Measurements from ENCODE around the gene UGCG. TPM values are rescaled to one million over a fixed set of nuclear protein-coding genes. Genes with fewer than 3 reads are reported as not detected.

Gene UGCG
- total and polyA plus RNA-seq, 10 of the 15 experiments (the other 5 are each of a cell fraction or from before 2014, with no cell fraction given), result 21.7 to 96.6 (median 48.9) TPM

- TF ChIP-seq, protein P1, sequence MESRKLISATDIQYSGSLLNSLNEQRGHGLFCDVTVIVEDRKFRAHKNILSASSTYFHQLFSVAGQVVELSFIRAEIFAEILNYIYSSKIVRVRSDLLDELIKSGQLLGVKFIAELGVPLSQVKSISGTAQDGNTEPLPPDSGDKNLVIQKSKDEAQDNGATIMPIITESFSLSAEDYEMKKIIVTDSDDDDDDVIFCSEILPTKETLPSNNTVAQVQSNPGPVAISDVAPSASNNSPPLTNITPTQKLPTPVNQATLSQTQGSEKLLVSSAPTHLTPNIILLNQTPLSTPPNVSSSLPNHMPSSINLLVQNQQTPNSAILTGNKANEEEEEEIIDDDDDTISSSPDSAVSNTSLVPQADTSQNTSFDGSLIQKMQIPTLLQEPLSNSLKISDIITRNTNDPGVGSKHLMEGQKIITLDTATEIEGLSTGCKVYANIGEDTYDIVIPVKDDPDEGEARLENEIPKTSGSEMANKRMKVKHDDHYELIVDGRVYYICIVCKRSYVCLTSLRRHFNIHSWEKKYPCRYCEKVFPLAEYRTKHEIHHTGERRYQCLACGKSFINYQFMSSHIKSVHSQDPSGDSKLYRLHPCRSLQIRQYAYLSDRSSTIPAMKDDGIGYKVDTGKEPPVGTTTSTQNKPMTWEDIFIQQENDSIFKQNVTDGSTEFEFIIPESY (IDR thresholded peaks at IDR 0.05), result 0 out of 2 replicates have a peak, but pooled peaks have one; percentile 11
- TF ChIP-seq DPF2 (IDR thresholded peaks at IDR 0.05) (0 out of 2 replicates have a peak, but pooled peaks have one; percentile 66), JUNB (IDR thresholded peaks at IDR 0.05) (peak; percentile 89), MTA2 (IDR thresholded peaks at IDR 0.05; ENCODE audit: low read depth) (peak; percentile 90), MLLT1 (IDR thresholded peaks at IDR 0.05) (peak; percentile 67; the same call in 1 of the 2 replicates), ATF3 (IDR thresholded peaks at IDR 0.05; ENCODE audit: borderline replicate concordance, extremely low read depth, low read depth, low read length) (no peak), IKZF2 (IDR thresholded peaks at IDR 0.05) (peak; percentile 66 to 81), NR2F1 (conservative IDR thresholded peaks at IDR 0.05) (0 out of 2 replicates have a peak, but pooled peaks have one; percentile 25), BMI1 (IDR thresholded peaks at IDR 0.05; ENCODE audit: borderline replicate concordance) (no peak), NBN (IDR thresholded peaks at IDR 0.05) (peak; percentile 39; the same call in 1 of the 2 replicates), IKZF1 (conservative IDR thresholded peaks at IDR 0.05) (0 out of 2 replicates have a peak, but pooled peaks have one; percentile 44), CEBPB (IDR thresholded peaks at IDR 0.05; ENCODE audit: borderline replicate concordance in 1 of 2, low read depth in 2 of 2, low read length in 2 of 2) (peak in 1 of 2 experiments; percentile 62; a peak in 1 of 4 replicates), BHLHE40 (IDR thresholded peaks at IDR 0.05; ENCODE audit: borderline replicate concordance in 1 of 2, low read depth in 2 of 2, low read length in 1 of 2) (0 out of 4 replicates have a peak, but pooled peaks of 1 of the 2 experiments have one; percentile 22), ZBED1 (IDR thresholded peaks at IDR 0.05; ENCODE audit: borderline replicate concordance) (0 out of 2 replicates have a peak, but pooled peaks have one; percentile 26), RUNX3 (IDR thresholded peaks at IDR 0.05; ENCODE audit: low read length) (peak; percentile 97), CREM (IDR thresholded peaks at IDR 0.05; ENCODE audit: low read depth) (peak; percentile 71; the same call in 1 of the 2 replicates), CBFB (IDR thresholded peaks at IDR 0.05; ENCODE audit: low read depth) (peak; percentile 80; the same call in 1 of the 2 replicates), NFIC (IDR thresholded peaks at IDR 0.05; ENCODE audit: low read depth, low read length) (peak; percentile 85), EED (IDR thresholded peaks at IDR 0.05; ENCODE audit: low read depth) (peak; percentile 48; the same call in 1 of the 2 replicates), RAD51 (IDR thresholded peaks at IDR 0.05) (peak; percentile 51; the same call in 1 of the 2 replicates)
Observed at GRCh38 chr9:111910428-111910827, 13.8 kb downstream of the UGCG start (continued).

Measured in GM12878 (cell line).